Skeletal muscle cell (primary cell): ENCODE measurements around the gene SYT15B.
"Not testable (repeated sequence)": the region's sequence is repeated elsewhere in the genome, so short reads cannot be mapped to it uniquely, and the experiment has no call there.

Source experiments
- DNase-seq: peaks from one replicate; pipeline ENCODE4 v3.0.0-alpha.2; 2010; ENCODE audit warnings: low read depth
- H3K4me3 ChIP-seq: 2 replicates; pipeline ENCODE4 v1.5.1; 2011; ENCODE audit warnings: low read depth, mild to moderate bottlenecking, control low read depth, low read length, moderate library complexity

SYT15B gene

GRCh38 chr10:47740868-47741267, 22.5 kb downstream of the SYT15B start:
- DNase-seq, H3K4me3 ChIP-seq: not testable (repeated sequence)

GRCh38 chr10:47730911-47731310, 32.5 kb downstream of the SYT15B start:
- DNase-seq, H3K4me3 ChIP-seq: not testable (repeated sequence)

GRCh38 chr10:47725740-47726139, 37.7 kb downstream of the SYT15B start:
- H3K4me3 ChIP-seq = not testable (repeated sequence)

GRCh38 chr10:47725047-47725446, 38.3 kb downstream of the SYT15B start:
- H3K4me3 ChIP-seq, DNase-seq: not testable (repeated sequence)

More at GRCh38 chr10:47725740-47726139, 37.7 kb downstream of the SYT15B start:
- DNase-seq = not testable (repeated sequence)

GRCh38 chr10:47724119-47724518, 39.3 kb downstream of the SYT15B start:
- DNase-seq, H3K4me3 ChIP-seq: not testable (repeated sequence)

- not testable (repeated sequence) for H3K4me3 ChIP-seq, DNase-seq
Measured at GRCh38 chr10:47723362-47723761, 40.0 kb downstream of the SYT15B start.

GRCh38 chr10:47717011-47717769, 46.2 kb downstream of the SYT15B start:
- not testable (repeated sequence) for H3K4me3 ChIP-seq

More at GRCh38 chr10:47717011-47717769, 46.2 kb downstream of the SYT15B start:
- DNase-seq = not testable (repeated sequence)
